ENCODE data around the gene ASB18. TPM values are rescaled to one million over a fixed set of nuclear protein-coding genes. Genes with fewer than 3 reads are reported as not detected.

The ASB18 gene
- total and polyA plus RNA-seq, 2 of the 13 experiments (the other 11 are each of a cell fraction or from before 2014, with no cell fraction given) = not detected

- no peak overlapping the region for H3K27ac ChIP-seq (ENCODE audit: extremely low read length, insufficient read depth, low read length)
- no peaks in the 10 kb centered on the region for H3K9me3 ChIP-seq (ENCODE audit: low read length)
- no peaks in the 10 kb centered on the region for H3K79me2 ChIP-seq (ENCODE audit: insufficient read depth, low read length)
- ChIA-PET POLR2A (no interaction called here), CTCF (ENCODE audit: low intra/inter-chr PET ratio, low total read pairs) (no interaction called here)
- peaks cover 15 to 71% of the 10 kb centered on the region in 2 experiments for H3K27me3 ChIP-seq (ENCODE audit: control insufficient read depth in 1 of 2, insufficient read depth in 2 of 2, low read length in 2 of 2)
- ATAC-seq (no peak; the same call in 2 of the 3 replicates), FAIRE-seq (no peak), DNase-seq (ENCODE audit: low spot score) (no peak)
- no TSS peak for BruUV-seq (replicated peaks)
- no peaks in the 10 kb centered on the region for H3K4me1 ChIP-seq (ENCODE audit: insufficient read depth, low read length)
- no peak overlapping the region for H3K4me2 ChIP-seq (ENCODE audit: low read depth, low read length)
- in situ Hi-C loops (cut with HindIII; ENCODE audit: extremely low pct_ligation_motif_present, low pct_unique_long_range_greater_than_20kb) = no loop called here
- no peaks in the 10 kb centered on the region for H4K20me1 ChIP-seq (ENCODE audit: insufficient read depth, low read length)
- intact Hi-C loops (cut with micrococcal nuclease; ENCODE audit: unreplicated experiment) = no loop called here
- no peaks in the 10 kb centered on the region for H3K36me3 ChIP-seq (replicated peaks in 1 of 2; ENCODE audit: control insufficient read depth in 1 of 2, insufficient read depth in 2 of 2, low read length in 2 of 2)
- TF ChIP-seq ZNF879 (CRISPR knock-in tag; IDR thresholded peaks at IDR 0.05) (no peak), ATF7-NPFF (CRISPR knock-in tag; IDR thresholded peaks at IDR 0.05; ENCODE audit: low read depth) (no peak), RCOR2 (CRISPR knock-in tag; IDR thresholded peaks at IDR 0.05) (no peak), PAWR (CRISPR knock-in tag; IDR thresholded peaks at IDR 0.05; ENCODE audit: borderline replicate concordance) (no peak), ZKSCAN1 (IDR thresholded peaks at IDR 0.05; ENCODE audit: low read length) (no peak), GPBP1L1 (CRISPR knock-in tag; IDR thresholded peaks at IDR 0.05) (no peak), CEBPG (CRISPR knock-in tag; IDR thresholded peaks at IDR 0.05) (no peak), ZNF562 (CRISPR knock-in tag; IDR thresholded peaks at IDR 0.05; ENCODE audit: borderline replicate concordance) (no peak), NFAT5 (CRISPR knock-in tag; IDR thresholded peaks at IDR 0.05) (no peak), JUND (CRISPR knock-in tag; IDR thresholded peaks at IDR 0.05) (no peak), CBX2 (IDR thresholded peaks at IDR 0.05; ENCODE audit: low read depth, low read length) (no peak), CBX2 (CRISPR knock-in tag; IDR thresholded peaks at IDR 0.05; ENCODE audit: low read depth) (no peak), POGK (CRISPR knock-in tag; conservative IDR thresholded peaks at IDR 0.05) (no peak)
- H3K9ac ChIP-seq (ENCODE audit: insufficient read depth, low read depth, low read length) = no peak overlapping the region
- H3K4me3 ChIP-seq (replicated peaks in 1 of 3; ENCODE audit: insufficient read depth in 1 of 3, low read depth in 2 of 3, low read length in 3 of 3) = no peak overlapping the region
- H2AFZ ChIP-seq (ENCODE audit: low read length) = no peak overlapping the region
- 10% methylated on average over 16 of the region's 17 CpGs for WGBS (ENCODE audit: low lambda C conversion rate)
Observed at GRCh38 chr2:236239276-236240065, 24.7 kb downstream of the ASB18 start.
